HEK293 (cell line): ENCODE data around the gene CALCOCO2.

Experiments used
- CTCF ChIP-seq: fragments of 450-650 bp; formaldehyde crosslinking; IDR thresholded peaks from 2 replicates; pipeline ENCODE4 v1.5.1; 2016; ENCODE audit warnings: missing biosample characterization, missing genetic modification characterization
- GLI4 ChIP-seq: fragments of 450-650 bp; formaldehyde crosslinking; IDR thresholded peaks from 2 replicates; pipeline ENCODE4 v1.5.1; 2016; ENCODE audit warnings: missing biosample characterization, missing genetic modification characterization
- GLIS1 ChIP-seq: fragments of 450-650 bp; formaldehyde crosslinking; IDR thresholded peaks from 2 replicates; pipeline ENCODE4 v1.5.1; 2016; ENCODE audit warnings: missing biosample characterization, missing genetic modification characterization
- HOXC10 ChIP-seq: sonication (generic); formaldehyde crosslinking; IDR thresholded peaks from 2 replicates; pipeline ENCODE4 v1.8.1; 2023; ENCODE audit warnings: mild to moderate bottlenecking, missing genetic modification reagents
- KLF8 ChIP-seq: fragments of 450-650 bp; formaldehyde crosslinking; IDR thresholded peaks from 2 replicates; pipeline ENCODE4 v1.5.1; 2016; ENCODE audit warnings: missing biosample characterization, missing genetic modification characterization
- MYNN ChIP-seq: fragments of 450-650 bp; formaldehyde crosslinking; IDR thresholded peaks from 2 replicates; pipeline ENCODE4 v1.5.1; 2016; ENCODE audit warnings: missing biosample characterization, missing genetic modification characterization, borderline replicate concordance
- MZF1 ChIP-seq: fragments of 450-650 bp; formaldehyde crosslinking; IDR thresholded peaks from 2 replicates; pipeline ENCODE4 v1.5.1; 2017; ENCODE audit warnings: missing biosample characterization, missing genetic modification characterization, borderline replicate concordance
- PRDM1 ChIP-seq: fragments of 450-650 bp; formaldehyde crosslinking; IDR thresholded peaks from 2 replicates; pipeline ENCODE4; 2016; ENCODE audit warnings: missing biosample characterization, missing genetic modification characterization
- REST ChIP-seq: fragments of 450-650 bp; formaldehyde crosslinking; IDR thresholded peaks from 2 replicates; pipeline ENCODE4 v1.5.1; 2016; ENCODE audit warnings: missing biosample characterization, missing genetic modification characterization
- ZBTB10 ChIP-seq: fragments of 450-650 bp; formaldehyde crosslinking; IDR thresholded peaks from 2 replicates; pipeline ENCODE4 v1.5.1; 2016; ENCODE audit warnings: missing biosample characterization, missing genetic modification characterization
- ZBTB21 ChIP-seq: fragments of 450-650 bp; formaldehyde crosslinking; IDR thresholded peaks from 2 replicates; pipeline ENCODE4 v1.5.1; 2017; ENCODE audit warnings: missing biosample characterization, missing genetic modification characterization
- ZFP37 ChIP-seq: fragments of 450-650 bp; formaldehyde crosslinking; IDR thresholded peaks from 2 replicates; pipeline ENCODE4 v1.5.1; 2016; ENCODE audit warnings: missing biosample characterization, missing genetic modification characterization
- ZFP69B ChIP-seq: fragments of 450-650 bp; formaldehyde crosslinking; IDR thresholded peaks from 2 replicates; pipeline ENCODE4 v1.5.1; 2016; ENCODE audit warnings: missing biosample characterization, missing genetic modification characterization
- ZNF114 ChIP-seq: fragments of 450-650 bp; formaldehyde crosslinking; IDR thresholded peaks from 2 replicates; pipeline ENCODE4 v1.5.0; 2017; ENCODE audit warnings: missing biosample characterization, missing genetic modification characterization
- ZNF155 ChIP-seq: fragments of 450-650 bp; formaldehyde crosslinking; IDR thresholded peaks from 2 replicates; pipeline ENCODE4 v1.5.1; 2016; ENCODE audit warnings: missing biosample characterization, missing genetic modification characterization
- ZNF175 ChIP-seq: fragments of 450-650 bp; formaldehyde crosslinking; IDR thresholded peaks from 2 replicates; pipeline ENCODE4 v1.5.1; 2016; ENCODE audit warnings: missing biosample characterization, missing genetic modification characterization
- ZNF2 ChIP-seq: fragments of 450-650 bp; formaldehyde crosslinking; IDR thresholded peaks from 2 replicates; pipeline ENCODE4 v1.5.1; 2016; ENCODE audit warnings: missing biosample characterization, missing genetic modification characterization
- ZNF335 ChIP-seq: fragments of 450-650 bp; formaldehyde crosslinking; conservative IDR thresholded peaks from 2 replicates; pipeline ENCODE4 v1.5.1; 2016; ENCODE audit warnings: missing biosample characterization, missing genetic modification characterization
- ZNF362 ChIP-seq: fragments of 450-650 bp; formaldehyde crosslinking; IDR thresholded peaks from 2 replicates; pipeline ENCODE4 v1.5.1; 2016; ENCODE audit warnings: missing biosample characterization, missing genetic modification characterization
- ZNF394 ChIP-seq: fragments of 450-650 bp; formaldehyde crosslinking; IDR thresholded peaks from 2 replicates; pipeline ENCODE4 v1.5.1; 2016; ENCODE audit warnings: missing biosample characterization, missing genetic modification characterization, mild to moderate bottlenecking, moderate library complexity, borderline replicate concordance
- ZNF501 ChIP-seq: fragments of 450-650 bp; formaldehyde crosslinking; IDR thresholded peaks from 2 replicates; pipeline ENCODE4 v1.5.1; 2016; ENCODE audit warnings: missing biosample characterization, missing genetic modification characterization
- ZNF513 ChIP-seq: fragments of 450-650 bp; IDR thresholded peaks from 2 replicates; pipeline ENCODE4 v1.5.1; 2018; ENCODE audit warnings: missing biosample characterization, missing genetic modification characterization
- ZNF580 ChIP-seq: fragments of 450-650 bp; formaldehyde crosslinking; IDR thresholded peaks from 2 replicates; pipeline ENCODE4 v1.5.1; 2016; ENCODE audit warnings: missing biosample characterization, missing genetic modification characterization
- ZNF600 ChIP-seq: fragments of 450-650 bp; formaldehyde crosslinking; IDR thresholded peaks from 2 replicates; pipeline ENCODE4 v1.5.1; 2016; ENCODE audit warnings: missing biosample characterization, missing genetic modification characterization
- ZNF768 ChIP-seq: fragments of 450-650 bp; formaldehyde crosslinking; IDR thresholded peaks from 2 replicates; pipeline ENCODE4 v1.5.1; 2018; ENCODE audit warnings: missing biosample characterization, mild to moderate bottlenecking, missing genetic modification characterization
- ZNF843 ChIP-seq: fragments of 450-650 bp; formaldehyde crosslinking; IDR thresholded peaks from 2 replicates; pipeline ENCODE4 v1.5.1; 2016; ENCODE audit warnings: missing biosample characterization, missing genetic modification characterization

Gene CALCOCO2

GRCh38 chr17:48908047-48908843 is 77.4 kb downstream of the CALCOCO2 start, which contains the start of gene UBE2Z (continued):
- TF ChIP-seq ZNF580 (no peak), ZNF394 (peak; percentile 71; the same call in 1 of the 2 replicates), ZFP37 (tag by site-specific recombination) (peak; percentile 78), MYNN (tag by site-specific recombination) (peak; percentile 6; the same call in 1 of the 2 replicates), ZNF600 (tag by site-specific recombination) (peak; percentile 97), ZNF114 (tag by site-specific recombination) (no peak), HOXC10 (CRISPR knock-in tag) (no peak), ZBTB21 (peak; percentile 26; the same call in 1 of the 2 replicates), ZBTB10 (tag by site-specific recombination) (peak; percentile 52; the same call in 1 of the 2 replicates), ZNF2 (tag by site-specific recombination) (peak; percentile 63; the same call in 1 of the 2 replicates), ZFP69B (tag by site-specific recombination) (peak; percentile 92), GLI4 (tag by site-specific recombination) (no peak), ZNF768 (no peak), REST (tag by site-specific recombination) (0 out of 2 replicates have a peak, but pooled peaks have one; percentile 13), GLIS1 (tag by site-specific recombination) (peak; percentile 59), ZNF335 (tag by site-specific recombination) (peak; percentile 85), CTCF (tag by site-specific recombination) (peak; percentile 83), ZNF175 (tag by site-specific recombination) (no peak), ZNF155 (tag by site-specific recombination) (no peak), ZNF843 (tag by site-specific recombination) (peak; percentile 78), ZNF362 (tag by site-specific recombination) (no peak), ZNF513 (tag by site-specific recombination) (no peak), ZNF501 (tag by site-specific recombination) (peak; percentile 87; the same call in 1 of the 2 replicates), PRDM1 (tag by site-specific recombination) (no peak), KLF8 (peak; percentile 99), MZF1 (peak; percentile 88)
